ENCODE results near the gene B4GALT6. TPM values are rescaled to one million over a fixed set of nuclear protein-coding genes. Genes with fewer than 3 reads are reported as not detected.

Gene B4GALT6
- total RNA-seq, 1 experiment from 2014 or later: 16.1 TPM

DNA sequence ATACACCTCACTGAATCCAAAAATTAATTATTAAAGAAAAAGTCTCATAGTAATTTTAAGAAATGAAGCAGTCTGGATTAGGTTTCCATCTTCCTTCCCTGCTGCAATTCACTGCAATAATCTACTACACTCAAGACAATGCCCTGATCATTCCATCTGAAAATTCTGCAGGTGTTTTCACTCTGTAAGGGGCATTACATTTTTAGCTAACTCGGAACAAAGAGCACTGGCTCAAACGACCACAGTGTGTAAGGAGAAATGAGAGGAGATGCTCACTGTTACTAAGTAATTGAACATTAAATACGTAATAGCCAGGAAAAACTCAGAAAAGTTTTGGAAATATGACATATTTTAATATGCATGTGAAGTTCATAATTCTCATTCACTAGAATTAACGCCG is 1.3 kb downstream of the B4GALT6 start:
- POLR2A ChIA-PET: no interaction called here
- H3K79me2 ChIP-seq (ENCODE audit: insufficient read depth, low read length): peaks cover 17% of the 10 kb centered on the region

More for the DNA sequence above, 1.3 kb downstream of the B4GALT6 start:
- no peak overlapping the region for H3K27ac ChIP-seq (ENCODE audit: low read depth, low read length)
- no peaks in the 10 kb centered on the region for H3K9me2 ChIP-seq (ENCODE audit: insufficient read depth)
- no peaks in the 10 kb centered on the region for H3K36me3 ChIP-seq (ENCODE audit: control insufficient read depth in 1 of 2, insufficient read depth in 2 of 2, low read length in 2 of 2)
- no peaks in the 10 kb centered on the region for H4K20me1 ChIP-seq (ENCODE audit: insufficient read depth)
- DNase-seq (ENCODE audit: low read depth, low spot score) (no peak), ATAC-seq (no peak)
- H3K27me3 ChIP-seq (ENCODE audit: insufficient read depth, low read length): no peaks in the 10 kb centered on the region
- ChIA-PET RAD21 (ENCODE audit: low non-redundant PET in 1 of 2, low total read pairs in 2 of 2, uncharacterized antibody in 2 of 2, unreplicated experiment in 2 of 2) (no interaction called here), CTCF (no interaction called here)
- H3K4me3 ChIP-seq (replicated peaks in 1 of 2; ENCODE audit: low read depth in 1 of 2, low read length in 2 of 2): no peak overlapping the region
- intact Hi-C loops (cut with micrococcal nuclease): no loop called here
- BruUV-seq (replicated peaks): no TSS peak
- TF ChIP-seq FOSL1 (IDR thresholded peaks at IDR 0.05; ENCODE audit: low read depth) (no peak), CEBPB (IDR thresholded peaks at IDR 0.05; ENCODE audit: low read depth) (no peak), SP1 (IDR thresholded peaks at IDR 0.05; ENCODE audit: low read depth) (no peak), EGR1 (IDR thresholded peaks at IDR 0.05; ENCODE audit: low read depth) (no peak), POLR2AphosphoS5 (IDR thresholded peaks at IDR 0.05; ENCODE audit: low read depth, low read length) (no peak), TCF7L2 (IDR thresholded peaks at IDR 0.05; ENCODE audit: borderline replicate concordance, extremely low read depth, insufficient read depth, insufficient read length) (no peak)
- TF ChIP-seq, protein P1, sequence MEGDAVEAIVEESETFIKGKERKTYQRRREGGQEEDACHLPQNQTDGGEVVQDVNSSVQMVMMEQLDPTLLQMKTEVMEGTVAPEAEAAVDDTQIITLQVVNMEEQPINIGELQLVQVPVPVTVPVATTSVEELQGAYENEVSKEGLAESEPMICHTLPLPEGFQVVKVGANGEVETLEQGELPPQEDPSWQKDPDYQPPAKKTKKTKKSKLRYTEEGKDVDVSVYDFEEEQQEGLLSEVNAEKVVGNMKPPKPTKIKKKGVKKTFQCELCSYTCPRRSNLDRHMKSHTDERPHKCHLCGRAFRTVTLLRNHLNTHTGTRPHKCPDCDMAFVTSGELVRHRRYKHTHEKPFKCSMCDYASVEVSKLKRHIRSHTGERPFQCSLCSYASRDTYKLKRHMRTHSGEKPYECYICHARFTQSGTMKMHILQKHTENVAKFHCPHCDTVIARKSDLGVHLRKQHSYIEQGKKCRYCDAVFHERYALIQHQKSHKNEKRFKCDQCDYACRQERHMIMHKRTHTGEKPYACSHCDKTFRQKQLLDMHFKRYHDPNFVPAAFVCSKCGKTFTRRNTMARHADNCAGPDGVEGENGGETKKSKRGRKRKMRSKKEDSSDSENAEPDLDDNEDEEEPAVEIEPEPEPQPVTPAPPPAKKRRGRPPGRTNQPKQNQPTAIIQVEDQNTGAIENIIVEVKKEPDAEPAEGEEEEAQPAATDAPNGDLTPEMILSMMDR (IDR thresholded peaks at IDR 0.05 in 2 of 3, conservative IDR thresholded peaks at IDR 0.05 in 1 of 3; ENCODE audit: borderline replicate concordance in 1 of 3, insufficient read depth in 1 of 3, low read depth in 2 of 3, low read length in 2 of 3): no peak
- TF ChIP-seq, protein P2, sequence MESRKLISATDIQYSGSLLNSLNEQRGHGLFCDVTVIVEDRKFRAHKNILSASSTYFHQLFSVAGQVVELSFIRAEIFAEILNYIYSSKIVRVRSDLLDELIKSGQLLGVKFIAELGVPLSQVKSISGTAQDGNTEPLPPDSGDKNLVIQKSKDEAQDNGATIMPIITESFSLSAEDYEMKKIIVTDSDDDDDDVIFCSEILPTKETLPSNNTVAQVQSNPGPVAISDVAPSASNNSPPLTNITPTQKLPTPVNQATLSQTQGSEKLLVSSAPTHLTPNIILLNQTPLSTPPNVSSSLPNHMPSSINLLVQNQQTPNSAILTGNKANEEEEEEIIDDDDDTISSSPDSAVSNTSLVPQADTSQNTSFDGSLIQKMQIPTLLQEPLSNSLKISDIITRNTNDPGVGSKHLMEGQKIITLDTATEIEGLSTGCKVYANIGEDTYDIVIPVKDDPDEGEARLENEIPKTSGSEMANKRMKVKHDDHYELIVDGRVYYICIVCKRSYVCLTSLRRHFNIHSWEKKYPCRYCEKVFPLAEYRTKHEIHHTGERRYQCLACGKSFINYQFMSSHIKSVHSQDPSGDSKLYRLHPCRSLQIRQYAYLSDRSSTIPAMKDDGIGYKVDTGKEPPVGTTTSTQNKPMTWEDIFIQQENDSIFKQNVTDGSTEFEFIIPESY (IDR thresholded peaks at IDR 0.05; ENCODE audit: extremely low read depth, insufficient replicate concordance, low read length): no peak
- TF ChIP-seq, protein P3, sequence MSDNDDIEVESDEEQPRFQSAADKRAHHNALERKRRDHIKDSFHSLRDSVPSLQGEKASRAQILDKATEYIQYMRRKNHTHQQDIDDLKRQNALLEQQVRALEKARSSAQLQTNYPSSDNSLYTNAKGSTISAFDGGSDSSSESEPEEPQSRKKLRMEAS (IDR thresholded peaks at IDR 0.05): no peak
- no peak overlapping the region for H3K9ac ChIP-seq (ENCODE audit: low read length)
- peak overlapping the region; percentile 92; the same call in 1 of the 2 replicates for H3K4me2 ChIP-seq (ENCODE audit: low read length)
- no peaks in the 10 kb centered on the region; a peak in 1 of 4 replicates for H3K9me3 ChIP-seq (ENCODE audit: control insufficient read depth in 1 of 2, insufficient read depth in 1 of 2, low read depth in 1 of 2, low read length in 2 of 2)
- no peak overlapping the region for H2AFZ ChIP-seq (ENCODE audit: low read depth, low read length, poor library complexity, severe bottlenecking)
- peaks cover 24 to 72% of the 10 kb centered on the region in 2 experiments for H3K4me1 ChIP-seq (ENCODE audit: control insufficient read depth in 1 of 2, insufficient read depth in 2 of 2, low read length in 2 of 2)
